ENCODE data around the gene RGS21.

Gene RGS21

DNA sequence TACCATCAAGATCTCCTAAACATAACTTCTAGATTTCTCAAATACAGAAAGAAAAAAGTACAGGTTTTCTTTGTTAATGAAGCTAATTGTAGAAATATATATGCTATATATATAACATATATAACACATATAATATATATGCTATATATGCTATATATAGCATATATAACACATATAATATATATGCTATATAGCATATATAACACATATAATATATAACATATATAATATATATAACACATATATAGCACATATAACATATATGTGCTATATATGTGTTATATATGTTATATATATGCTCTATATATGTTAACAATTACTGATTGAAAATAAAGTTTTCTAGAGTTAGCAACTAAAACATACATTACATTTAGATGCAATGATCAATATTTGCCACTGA, 34.8 kb downstream of the RGS21 start:
- Histone ChIP-seq H3K9me3 (no peaks in the 10 kb centered on the region), H3K4me3 (no peak overlapping the region), H3K4me1 (no peaks in the 10 kb centered on the region), H3K27me3 (ENCODE audit: low read depth) (no peaks in the 10 kb centered on the region), H3K36me3 (replicated peaks) (no peaks in the 10 kb centered on the region)
- no peak for DNase-seq (ENCODE audit: low spot score in 2 of 2)
- in situ Hi-C loops (cut with MboI; ENCODE audit: low sequenced_read_pairs) = no loop called here

DNA sequence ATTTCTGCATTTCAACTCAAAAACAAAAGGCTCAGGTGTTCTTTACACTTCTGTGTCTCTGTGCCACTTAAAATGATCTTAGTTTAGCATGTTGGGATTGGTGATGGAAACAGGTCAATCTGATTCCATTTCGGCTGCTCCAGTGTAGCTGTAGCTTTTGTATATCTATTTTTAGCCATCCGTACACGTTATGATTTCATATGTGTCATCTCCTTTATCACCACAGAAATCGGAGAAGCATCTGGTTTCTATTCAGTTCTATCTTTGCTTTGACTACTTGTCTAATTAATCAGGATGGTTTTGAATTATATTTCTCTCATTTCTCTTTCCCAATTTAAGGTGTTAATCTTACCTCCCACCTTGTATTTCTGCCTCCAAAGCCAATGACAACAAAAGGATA, 41.1 kb downstream of the RGS21 start:
- in situ Hi-C loops (cut with MboI; ENCODE audit: low sequenced_read_pairs) = no loop called here
- no peak for DNase-seq (ENCODE audit: low spot score in 2 of 2)
- no peaks in the 10 kb centered on the region for H3K9me3 ChIP-seq

DNA sequence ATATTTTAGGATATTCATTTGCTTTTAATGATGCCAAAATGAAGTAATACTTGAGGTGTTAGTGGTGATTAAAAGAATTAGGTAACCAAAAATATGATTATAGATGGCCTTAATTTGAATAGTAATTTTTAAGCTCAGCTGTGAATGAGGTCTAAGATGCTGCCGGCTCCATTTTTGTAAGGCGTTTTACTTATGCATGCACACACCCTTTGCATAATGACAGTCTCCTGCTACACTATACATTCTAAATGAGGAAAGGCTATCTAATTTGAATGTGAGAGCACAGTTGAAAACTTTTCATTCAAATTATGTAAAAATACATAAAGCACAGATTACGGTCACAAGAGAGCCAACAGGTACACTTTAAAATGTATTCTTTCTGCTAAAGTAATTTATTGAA, 41.6 kb downstream of the RGS21 start:
- DNase-seq (ENCODE audit: low spot score in 2 of 2) = no peak
- in situ Hi-C loops (cut with MboI; ENCODE audit: low sequenced_read_pairs) = no loop called here
- no peaks in the 10 kb centered on the region; the same call in 1 of the 2 replicates for H3K27me3 ChIP-seq (ENCODE audit: low read depth)
- H3K4me3 ChIP-seq = no peak overlapping the region
- H3K4me1 ChIP-seq = no peaks in the 10 kb centered on the region
- H3K36me3 ChIP-seq (replicated peaks) = no peaks in the 10 kb centered on the region
- no peaks in the 10 kb centered on the region for H3K9me3 ChIP-seq

More for the DNA sequence above, 41.1 kb downstream of the RGS21 start:
- H3K36me3 ChIP-seq (replicated peaks) = no peaks in the 10 kb centered on the region
- H3K27me3 ChIP-seq (ENCODE audit: low read depth) = no peaks in the 10 kb centered on the region; the same call in 1 of the 2 replicates
- no peak overlapping the region for H3K4me3 ChIP-seq
- no peaks in the 10 kb centered on the region for H3K4me1 ChIP-seq

DNA sequence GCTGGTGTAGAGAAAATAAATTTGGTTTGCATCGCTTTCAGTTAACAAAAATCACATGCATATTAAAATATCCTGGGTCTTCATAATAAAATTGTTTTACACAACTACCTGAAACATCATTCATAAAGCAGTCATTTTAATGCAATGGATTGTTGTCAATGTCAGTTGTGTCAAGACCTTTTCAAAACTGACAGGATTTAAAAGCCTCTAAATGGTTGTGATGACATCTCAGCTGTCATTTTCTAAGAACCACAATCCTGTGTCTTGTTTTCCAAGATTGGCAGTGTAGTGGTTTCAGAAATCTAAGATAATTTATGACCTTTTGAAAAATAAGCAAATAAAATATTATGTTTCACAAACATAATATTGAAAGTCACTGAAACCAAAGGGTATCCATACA, 42.0 kb downstream of the RGS21 start:
- H3K27me3 ChIP-seq (ENCODE audit: low read depth) = no peaks in the 10 kb centered on the region; the same call in 1 of the 2 replicates
- H3K36me3 ChIP-seq (replicated peaks) = no peaks in the 10 kb centered on the region
- no peak overlapping the region for H3K4me3 ChIP-seq
- H3K4me1 ChIP-seq = no peaks in the 10 kb centered on the region
- in situ Hi-C loops (cut with MboI; ENCODE audit: low sequenced_read_pairs) = no loop called here
- no peak for DNase-seq (ENCODE audit: low spot score in 2 of 2)
- H3K9me3 ChIP-seq = no peaks in the 10 kb centered on the region

DNA sequence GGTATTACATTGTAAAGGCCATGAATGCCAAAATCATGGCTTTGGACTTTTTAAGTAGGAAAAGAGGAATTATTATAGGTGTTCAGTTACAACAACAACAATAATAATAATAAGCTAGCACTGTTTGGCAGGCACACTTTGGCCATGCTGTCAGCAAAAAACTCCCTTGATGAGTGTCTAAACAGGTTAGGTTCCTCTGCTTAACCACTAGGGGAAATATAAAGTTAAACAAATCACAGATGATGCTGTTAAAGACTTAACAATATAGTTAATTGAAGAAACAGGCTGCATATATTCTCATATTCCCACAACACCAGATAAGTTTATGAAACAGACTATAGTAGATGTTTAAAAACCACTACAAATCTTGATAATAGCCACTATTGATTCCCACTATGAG, 46.4 kb downstream of the RGS21 start:
- no peak for DNase-seq (ENCODE audit: low spot score in 2 of 2)
- Histone ChIP-seq H3K9me3 (no peaks in the 10 kb centered on the region), H3K27me3 (ENCODE audit: low read depth) (no peaks in the 10 kb centered on the region), H3K4me1 (no peaks in the 10 kb centered on the region), H3K4me3 (no peak overlapping the region), H3K36me3 (replicated peaks) (no peaks in the 10 kb centered on the region)
- in situ Hi-C loops (cut with MboI; ENCODE audit: low sequenced_read_pairs) = no loop called here

DNA sequence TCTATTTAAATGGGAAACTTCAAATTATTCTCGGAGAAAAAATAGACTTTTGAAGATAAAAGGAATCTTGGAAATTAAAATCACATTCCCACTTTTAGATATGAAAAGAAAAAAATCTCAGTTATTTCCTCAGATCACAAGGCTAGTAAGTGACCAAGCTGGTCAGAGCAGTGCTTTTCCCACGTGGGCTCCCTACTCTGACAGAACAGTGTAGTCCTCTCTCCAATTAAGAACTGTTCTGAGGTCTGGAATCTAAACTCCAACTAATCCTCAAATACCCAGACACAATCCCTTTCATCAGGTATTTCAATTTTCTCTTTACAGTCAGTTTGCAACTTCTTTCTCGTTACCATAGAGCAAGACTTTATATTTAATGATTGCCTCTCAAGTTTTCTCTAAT, 50.6 kb downstream of the RGS21 start:
- no peak for DNase-seq (ENCODE audit: low spot score in 2 of 2)
- H3K4me1 ChIP-seq = no peaks in the 10 kb centered on the region
- H3K27me3 ChIP-seq (ENCODE audit: low read depth) = no peaks in the 10 kb centered on the region
- in situ Hi-C loops (cut with MboI; ENCODE audit: low sequenced_read_pairs) = no loop called here
- no peaks in the 10 kb centered on the region for H3K9me3 ChIP-seq
- no peaks in the 10 kb centered on the region for H3K36me3 ChIP-seq (replicated peaks)
- no peak overlapping the region for H3K4me3 ChIP-seq

DNA sequence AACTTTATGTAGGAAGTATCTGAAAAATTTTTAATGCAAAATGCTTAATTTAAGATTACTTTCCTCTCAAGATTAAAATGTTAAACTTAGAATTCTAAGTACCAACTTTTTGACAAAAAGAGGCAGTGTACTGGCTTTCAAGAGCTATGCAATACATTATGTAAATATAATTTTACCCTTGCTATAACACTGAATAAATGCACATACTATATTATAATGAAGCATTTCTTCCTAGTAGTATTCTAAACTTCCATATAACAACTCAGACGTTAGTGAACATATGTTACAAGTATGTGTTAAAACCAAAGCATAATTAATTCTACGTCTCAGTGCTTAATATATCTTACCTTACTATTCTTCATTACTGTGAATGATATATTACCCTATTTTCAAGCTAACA, 58.5 kb downstream of the RGS21 start:
- Histone ChIP-seq H3K36me3 (replicated peaks) (no peaks in the 10 kb centered on the region), H3K4me3 (no peak overlapping the region), H3K27me3 (ENCODE audit: low read depth) (no peaks in the 10 kb centered on the region), H3K9me3 (no peaks in the 10 kb centered on the region), H3K4me1 (peaks cover 5% of the 10 kb centered on the region; the same call in 1 of the 2 replicates)
- in situ Hi-C loops (cut with MboI; ENCODE audit: low sequenced_read_pairs) = no loop called here
- no peak for DNase-seq (ENCODE audit: low spot score in 2 of 2)

DNA sequence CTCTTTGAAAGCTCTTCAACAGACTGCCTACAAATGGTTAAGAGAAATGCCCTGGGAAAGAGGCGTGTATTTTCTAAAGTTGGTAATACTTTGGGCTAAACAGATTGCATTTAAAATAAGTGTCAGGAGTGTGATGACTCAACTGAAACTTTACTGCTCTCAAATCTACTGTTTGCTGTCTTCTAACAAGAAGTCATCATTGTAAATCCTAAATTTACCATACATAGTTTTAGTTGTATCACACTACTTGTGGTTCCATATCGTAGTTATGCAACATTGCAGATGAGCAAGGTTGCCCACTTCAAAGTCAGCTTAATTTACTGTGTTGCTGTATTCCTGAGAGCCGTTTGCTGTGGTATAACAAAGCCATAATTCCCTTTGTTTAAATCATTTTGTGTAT, 59.6 kb downstream of the RGS21 start:
- in situ Hi-C loops (cut with MboI; ENCODE audit: low sequenced_read_pairs) = no loop called here
- DNase-seq (ENCODE audit: low spot score in 2 of 2) = no peak
- H3K4me3 ChIP-seq = no peak overlapping the region

DNA sequence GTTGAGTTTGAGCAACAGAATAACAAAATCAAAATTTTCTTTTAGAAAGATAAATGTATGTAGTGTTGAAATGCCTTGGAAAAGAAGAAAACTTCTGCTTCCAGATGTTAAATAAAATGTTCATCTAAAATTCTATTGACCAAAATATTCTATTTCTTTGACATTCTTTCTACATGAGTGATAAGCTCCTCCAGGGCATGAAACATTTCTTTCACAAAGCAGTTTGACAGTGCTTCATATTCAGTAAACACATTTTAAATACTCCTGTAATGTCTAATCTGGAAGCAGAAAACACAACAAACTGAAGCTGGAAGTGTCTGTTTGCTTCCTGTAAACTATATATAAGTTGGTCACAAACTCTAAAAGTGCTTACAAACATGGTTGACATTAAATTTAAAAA, 61.5 kb downstream of the RGS21 start:
- H3K4me3 ChIP-seq = no peak overlapping the region
- H3K4me1 ChIP-seq = peaks cover 5% of the 10 kb centered on the region; the same call in 1 of the 2 replicates
- no peak for DNase-seq (ENCODE audit: low spot score in 2 of 2)
- H3K36me3 ChIP-seq (replicated peaks) = no peaks in the 10 kb centered on the region
- H3K9me3 ChIP-seq = no peaks in the 10 kb centered on the region
- H3K27me3 ChIP-seq (ENCODE audit: low read depth) = no peaks in the 10 kb centered on the region
- in situ Hi-C loops (cut with MboI; ENCODE audit: low sequenced_read_pairs) = no loop called here

More for the DNA sequence above, 59.6 kb downstream of the RGS21 start:
- Histone ChIP-seq H3K4me1 (peaks cover 5% of the 10 kb centered on the region; the same call in 1 of the 2 replicates), H3K36me3 (replicated peaks) (no peaks in the 10 kb centered on the region), H3K9me3 (no peaks in the 10 kb centered on the region), H3K27me3 (ENCODE audit: low read depth) (no peaks in the 10 kb centered on the region)

DNA sequence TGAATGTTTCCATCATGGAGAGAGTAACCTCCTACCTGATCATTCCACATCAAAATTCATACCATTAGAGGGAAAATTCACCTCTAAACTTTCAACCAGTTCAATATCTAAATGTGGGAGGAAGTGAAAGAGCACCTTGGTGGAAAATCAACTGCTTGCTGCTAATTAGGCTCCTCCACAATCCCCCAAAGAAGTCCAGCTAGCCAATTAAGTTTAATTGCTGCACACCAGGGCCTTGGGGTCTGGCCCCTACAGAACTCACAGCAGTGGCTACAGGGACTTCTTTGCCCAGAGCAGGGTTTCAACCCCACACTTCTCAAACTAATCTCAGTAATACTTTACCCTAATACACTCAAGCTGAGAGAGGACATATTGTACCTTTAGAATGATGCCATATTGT, 62.1 kb downstream of the RGS21 start:
- H3K9me3 ChIP-seq = no peaks in the 10 kb centered on the region
- no peaks in the 10 kb centered on the region for H3K36me3 ChIP-seq (replicated peaks)
- peaks cover 5% of the 10 kb centered on the region; the same call in 1 of the 2 replicates for H3K4me1 ChIP-seq
- H3K27me3 ChIP-seq (ENCODE audit: low read depth) = no peaks in the 10 kb centered on the region
- no peak for DNase-seq (ENCODE audit: low spot score in 2 of 2)
- no peak overlapping the region for H3K4me3 ChIP-seq
- in situ Hi-C loops (cut with MboI; ENCODE audit: low sequenced_read_pairs) = no loop called here

DNA sequence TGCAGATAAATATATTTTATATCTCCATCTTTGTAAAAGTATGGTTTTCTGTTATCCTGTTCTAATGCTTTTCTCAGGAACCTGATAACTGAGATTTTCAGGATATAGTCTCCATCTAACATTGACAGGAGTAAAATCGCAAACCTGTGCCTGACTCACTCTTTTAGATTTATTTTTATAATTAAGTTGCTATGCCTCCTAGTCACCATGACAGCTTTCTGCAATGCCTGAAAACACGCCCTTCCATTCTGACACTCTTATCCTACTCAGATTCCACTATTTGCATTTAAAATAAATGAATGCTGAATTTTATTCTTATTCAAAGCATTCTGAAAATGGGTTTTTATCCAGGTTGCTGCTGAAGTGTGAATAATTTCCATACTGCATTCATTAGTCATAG, 62.8 kb downstream of the RGS21 start:
- in situ Hi-C loops (cut with MboI; ENCODE audit: low sequenced_read_pairs) = no loop called here
- DNase-seq (ENCODE audit: low spot score in 2 of 2) = peak; percentile 8 to 38
- peaks cover 5% of the 10 kb centered on the region; the same call in 1 of the 2 replicates for H3K4me1 ChIP-seq

DNA sequence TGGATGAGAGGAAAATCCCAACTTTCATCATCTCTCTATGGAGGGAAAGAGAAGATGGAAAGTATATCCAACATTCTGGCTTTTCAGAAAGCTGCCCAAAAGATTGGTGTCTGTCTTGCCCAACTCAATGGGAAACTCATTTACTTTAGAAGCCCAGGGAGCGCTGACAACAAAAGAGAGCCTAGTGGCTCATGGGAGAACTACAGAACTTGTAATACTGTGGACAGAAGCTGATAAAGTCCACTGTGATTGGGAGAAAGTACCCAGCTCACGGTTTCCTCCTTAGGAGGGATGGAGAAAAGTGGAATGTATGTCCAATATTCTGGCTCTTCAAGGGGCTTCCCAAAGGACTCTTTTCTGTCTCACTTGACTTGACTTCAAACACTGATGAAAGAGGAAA, 66.0 kb downstream of the RGS21 start:
- in situ Hi-C loops (cut with MboI; ENCODE audit: low sequenced_read_pairs) = no loop called here
- no peak for DNase-seq (ENCODE audit: low spot score in 2 of 2)
- Histone ChIP-seq H3K4me1 (peaks cover 5% of the 10 kb centered on the region; the same call in 1 of the 2 replicates), H3K27me3 (ENCODE audit: low read depth) (no peaks in the 10 kb centered on the region), H3K36me3 (replicated peaks) (no peaks in the 10 kb centered on the region), H3K9me3 (no peaks in the 10 kb centered on the region), H3K4me3 (no peak overlapping the region)

More for the DNA sequence above, 62.8 kb downstream of the RGS21 start:
- Histone ChIP-seq H3K36me3 (replicated peaks) (no peaks in the 10 kb centered on the region), H3K4me3 (no peak overlapping the region), H3K27me3 (ENCODE audit: low read depth) (no peaks in the 10 kb centered on the region), H3K9me3 (no peaks in the 10 kb centered on the region)

DNA sequence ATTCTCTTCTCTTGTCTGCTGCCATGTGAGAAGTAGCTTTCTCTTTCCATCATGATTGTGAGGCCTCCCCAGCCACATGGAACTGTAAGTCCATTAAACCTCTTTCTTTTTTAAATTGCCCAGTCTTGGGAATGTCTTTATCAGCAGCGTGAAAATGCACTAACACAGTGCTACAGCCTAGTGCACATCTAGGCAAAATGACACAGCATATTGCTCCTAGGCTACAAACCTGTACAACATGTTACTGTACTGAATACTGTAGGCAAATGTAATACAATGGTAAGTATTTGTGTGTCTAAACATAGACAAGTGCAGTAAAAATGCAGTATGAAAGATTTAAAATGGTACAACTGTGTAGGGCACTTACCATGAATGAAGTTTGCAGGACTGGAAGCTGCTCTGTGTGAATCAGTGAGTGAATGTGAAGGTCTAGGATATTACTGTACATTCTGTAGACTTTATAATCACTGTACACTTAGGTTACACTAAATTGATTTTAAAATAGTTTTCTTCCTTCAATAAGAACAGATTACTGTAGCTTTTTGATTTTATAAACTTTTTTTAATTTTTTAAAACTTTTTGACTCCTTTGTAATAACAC, 69.4 kb downstream of the RGS21 start:
- no peaks in the 10 kb centered on the region for H3K27me3 ChIP-seq (ENCODE audit: low read depth)
- DNase-seq (ENCODE audit: low spot score in 2 of 2) = no peak
- in situ Hi-C loops (cut with MboI; ENCODE audit: low sequenced_read_pairs) = no loop called here
- no peaks in the 10 kb centered on the region for H3K36me3 ChIP-seq (replicated peaks)
- H3K9me3 ChIP-seq = no peaks in the 10 kb centered on the region
- H3K4me3 ChIP-seq = no peak overlapping the region
- H3K4me1 ChIP-seq = no peaks in the 10 kb centered on the region

DNA sequence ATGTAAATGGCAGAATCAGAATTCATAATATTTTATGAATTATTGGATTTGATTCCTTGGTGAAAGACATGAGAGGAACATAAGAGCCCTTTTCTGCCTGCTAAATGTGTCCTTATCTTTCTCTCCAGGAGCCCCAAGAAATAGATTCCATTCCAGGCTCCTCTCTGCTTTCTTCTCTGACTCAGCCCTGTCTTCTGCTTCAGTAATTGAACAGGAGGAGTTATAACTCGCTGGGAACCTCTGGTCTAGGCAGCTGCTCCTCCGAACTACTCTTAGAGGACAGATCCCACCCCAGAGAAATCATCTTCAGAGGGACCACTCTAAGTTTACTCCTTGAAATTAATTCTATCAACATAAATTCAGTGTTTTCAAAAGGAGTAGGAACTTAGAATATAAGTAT, 78.4 kb downstream of the RGS21 start:
- H3K27me3 ChIP-seq (ENCODE audit: low read depth) = no peaks in the 10 kb centered on the region
- DNase-seq (ENCODE audit: low spot score in 2 of 2) = no peak
- no peaks in the 10 kb centered on the region for H3K36me3 ChIP-seq (replicated peaks)
- in situ Hi-C loops (cut with MboI; ENCODE audit: low sequenced_read_pairs) = no loop called here
- H3K4me1 ChIP-seq = no peaks in the 10 kb centered on the region
- no peak overlapping the region for H3K4me3 ChIP-seq
- no peaks in the 10 kb centered on the region for H3K9me3 ChIP-seq

DNA sequence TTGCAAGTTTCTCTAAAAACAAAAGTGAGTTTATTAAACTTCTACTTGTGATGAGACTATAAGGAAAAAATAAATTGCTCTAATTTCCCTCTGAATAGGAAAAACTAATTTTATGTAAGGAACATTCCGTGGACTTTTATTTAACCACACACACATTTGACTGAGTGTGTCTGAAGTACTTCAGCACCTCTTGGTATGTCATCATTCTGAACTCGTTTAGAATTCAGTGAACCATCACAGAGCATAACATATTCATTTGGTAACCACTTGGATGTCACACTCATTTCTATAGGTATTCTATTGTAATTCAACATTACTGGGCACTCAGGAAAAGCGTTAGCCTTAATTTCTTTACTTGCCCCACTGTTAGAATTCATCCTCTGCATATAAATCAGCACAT, 79.1 kb downstream of the RGS21 start:
- H3K27me3 ChIP-seq (ENCODE audit: low read depth) = no peaks in the 10 kb centered on the region
- in situ Hi-C loops (cut with MboI; ENCODE audit: low sequenced_read_pairs) = no loop called here
- no peak for DNase-seq (ENCODE audit: low spot score in 2 of 2)
- no peaks in the 10 kb centered on the region for H3K36me3 ChIP-seq (replicated peaks)
- no peaks in the 10 kb centered on the region for H3K9me3 ChIP-seq
- H3K4me1 ChIP-seq = no peaks in the 10 kb centered on the region
- H3K4me3 ChIP-seq = no peak overlapping the region
